HCT116 (cell line): ENCODE data around the gene EGLN3. TPM values are rescaled to one million over a fixed set of nuclear protein-coding genes. Genes with fewer than 3 reads are reported as not detected.

Experiments
- ATAC-seq: fragments of 200-7000 bp; cut with Tn5 transposase; 2 replicates; pipeline ENCODE4 v1.9.1; 2020; ENCODE audit warnings: mild to moderate bottlenecking, moderate library complexity
- BruUV-seq: library from RNA; stranded (reverse); fragments of 400-500 nt; replicated peaks from 2 replicates; lab custom pipeline; 2021; lab: Mats Ljungman, UMichigan
- CTCF ChIA-PET: fragments of 300-600 bp; sonication (Branson Sonifier 250); formaldehyde crosslinking; loops from one replicate; lab custom pipeline; 2021; ENCODE audit warnings: antibody characterized with exemption; lab: Charles Lee
- POLR2A ChIA-PET: fragments of 300-600, 350-600 bp; sonication (Branson Sonifier 250); formaldehyde crosslinking; loops from one replicate; lab custom pipeline; 2021; ENCODE audit warnings: antibody characterized with exemption; lab: Charles Lee
- RAD21 ChIA-PET, 2 experiments: fragments of 300-600 bp; sonication (Branson Sonifier 250); formaldehyde crosslinking; loops; one replicate each; lab custom pipeline; 2023; ENCODE audit warnings: low total read pairs in 2 of 2; ENCODE audit not compliant: uncharacterized antibody in 2 of 2, unreplicated experiment in 2 of 2, low non-redundant PET in 1 of 2; lab: Charles Lee
- DNase-seq: peaks from one replicate; pipeline ENCODE4 v3.0.0-alpha.2; 2010; ENCODE audit warnings: low read depth, low spot score
- H2AFZ ChIP-seq: fragments of 200-600 bp; shearing (Covaris generic), sonication (generic); 2 replicates; pipeline ENCODE4 v1.6.1; 2017; ENCODE audit warnings: low read depth, mixed run types, mixed read lengths, antibody characterized with exemption, low read length; ENCODE audit not compliant: poor library complexity, severe bottlenecking
- H3K27ac ChIP-seq: 2 replicates; pipeline ENCODE4 v1.5.1; 2012; ENCODE audit warnings: low read depth, low read length
- H3K27me3 ChIP-seq: fragments of 200-600 bp; sonication (generic); 2 replicates; pipeline ENCODE4 v1.6.1; 2016; ENCODE audit warnings: mixed run types, low read length, mixed read lengths; ENCODE audit not compliant: insufficient read depth
- H3K36me3 ChIP-seq, 2 experiments: fragments of 200-500 bp in 1 of 2; fragments of 200-600 bp in 1 of 2; sonication (Bioruptor generic) in 1 of 2; sonication (generic) in 1 of 2; 2 replicates each; pipeline versions ENCODE4 v1.5.1 to v1.6.1; 2014 to 2016; ENCODE audit warnings: low read length in 2 of 2, inconsistent platforms in 1 of 2, mixed read lengths in 1 of 2, mixed run types in 1 of 2; ENCODE audit not compliant: insufficient read depth in 2 of 2, control insufficient read depth in 1 of 2
- H3K4me1 ChIP-seq, 2 experiments: fragments of 200-600 bp in 1 of 2; sonication (generic) in 1 of 2; 2 replicates each; pipeline versions ENCODE4 v1.5.1 to v1.6.1; 2012 to 2017; ENCODE audit warnings: low read length in 2 of 2, inconsistent platforms in 1 of 2, mild to moderate bottlenecking in 1 of 2, mixed read lengths in 1 of 2, mixed run types in 1 of 2, moderate library complexity in 1 of 2; ENCODE audit not compliant: insufficient read depth in 2 of 2, control insufficient read depth in 1 of 2
- H3K4me2 ChIP-seq: fragments of 200-600 bp; sonication (generic); 2 replicates; pipeline ENCODE4 v1.6.1; 2017; ENCODE audit warnings: mixed run types, low read length, mixed read lengths
- H3K4me3 ChIP-seq, 2 experiments: fragments of 200-600 bp in 1 of 2; sonication (generic) in 1 of 2; replicated peaks in 1 of 2; 2 replicates each; pipeline ENCODE4 v1.5.1; 2011 to 2016; ENCODE audit warnings: low read length in 2 of 2, control low read depth in 1 of 2, low read depth in 1 of 2, mild to moderate bottlenecking in 1 of 2, mixed read lengths in 1 of 2, mixed run types in 1 of 2
- H3K79me2 ChIP-seq: fragments of 200-600 bp; sonication (generic); 2 replicates; pipeline ENCODE4 v1.6.1; 2017; ENCODE audit warnings: mild to moderate bottlenecking, mixed run types, low read length, moderate library complexity, mixed read lengths; ENCODE audit not compliant: insufficient read depth
- H3K9ac ChIP-seq: fragments of 200-600 bp; sonication (generic); 2 replicates; pipeline ENCODE4 v1.6.1; 2016; ENCODE audit warnings: low read length, mixed read lengths
- H3K9me2 ChIP-seq: fragments of 200-600 bp; sonication (generic), shearing (Covaris generic); 2 replicates; pipeline ENCODE4 v1.6.1; 2017; ENCODE audit warnings: mixed run types, mild to moderate bottlenecking, moderate library complexity; ENCODE audit not compliant: insufficient read depth
- H3K9me3 ChIP-seq, 2 experiments: fragments of 200-500 bp in 1 of 2; fragments of 200-600 bp in 1 of 2; sonication (Bioruptor generic) in 1 of 2; sonication (generic) in 1 of 2; 2 replicates each; pipeline ENCODE4 v1.6.1; 2014 to 2017; ENCODE audit warnings: low read length in 2 of 2, mixed read lengths in 2 of 2, inconsistent platforms in 1 of 2, low read depth in 1 of 2, mild to moderate bottlenecking in 1 of 2, mixed run types in 1 of 2, moderate library complexity in 1 of 2; ENCODE audit not compliant: control insufficient read depth in 1 of 2, insufficient read depth in 1 of 2
- H4K20me1 ChIP-seq: fragments of 200-600 bp; sonication (generic), shearing (Covaris generic); 2 replicates; pipeline ENCODE4 v1.6.1; 2017; ENCODE audit warnings: mixed run types, mild to moderate bottlenecking, moderate library complexity; ENCODE audit not compliant: insufficient read depth
- ELF1 ChIP-seq: IDR thresholded peaks from 2 replicates; pipeline ENCODE4 v1.6.1; 2012; ENCODE audit warnings: low read depth, borderline replicate concordance
- intact Hi-C: fragments of 100-400 bp; cut with micrococcal nuclease; formaldehyde crosslinking; loops from 2 replicates; pipeline ENCODE4 v1.10.0; 2022
- total RNA-seq: library from RNA; stranded (reverse); gene quantifications from one replicate; pipeline ENCODE4 v1.2.1, GENCODE V29; 2021; ENCODE audit not compliant: unreplicated experiment

Gene EGLN3
- total RNA-seq, 1 experiment from 2014 or later = 13.6 TPM

GRCh38 chr14:33876274-33876673 lies 74.6 kb downstream of the EGLN3 start:
- Histone ChIP-seq H3K27me3 (no peaks in the 10 kb centered on the region), H3K9ac (no peak overlapping the region), H3K4me1 (no peaks in the 10 kb centered on the region), H3K27ac (no peak overlapping the region), H3K79me2 (no peaks in the 10 kb centered on the region), H3K9me2 (no peaks in the 10 kb centered on the region), H2AFZ (no peak overlapping the region), H3K4me2 (no peak overlapping the region), H3K4me3 (no peak overlapping the region), H4K20me1 (no peaks in the 10 kb centered on the region), H3K9me3 (peaks cover 0 to 9% of the 10 kb centered on the region in 2 experiments; a peak in 2 of 4 replicates), H3K36me3 (no peaks in the 10 kb centered on the region)
- intact Hi-C loops = no loop called here
- DNase-seq = no peak
- POLR2A ChIA-PET = no interaction called here
- TF ChIP-seq ELF1 = no peak
- CTCF ChIA-PET = interaction anchor here (0.8 kb wide), 2 partner anchors 27 to 222 kb away, joined by 3 to 4 read pairs; no protein-coding TSS in a partner anchor
- RAD21 ChIA-PET = no interaction called here
- no TSS peak for BruUV-seq
- no peak for ATAC-seq
